Activated T-cell treated with anti-CD3 and anti-CD28 coated beads for 1 hour (primary cell): ENCODE results near the gene SNX27.
"Not testable (repeated sequence)": the region's sequence is repeated elsewhere in the genome, so short reads cannot be mapped to it uniquely, and the experiment has no call there.

ENCODE experiments used
- DNase-seq: peaks from one replicate; pipeline ENCODE4 v3.0.0-alpha.2; 2020; ENCODE audit warnings: low read depth

Gene SNX27

DNA sequence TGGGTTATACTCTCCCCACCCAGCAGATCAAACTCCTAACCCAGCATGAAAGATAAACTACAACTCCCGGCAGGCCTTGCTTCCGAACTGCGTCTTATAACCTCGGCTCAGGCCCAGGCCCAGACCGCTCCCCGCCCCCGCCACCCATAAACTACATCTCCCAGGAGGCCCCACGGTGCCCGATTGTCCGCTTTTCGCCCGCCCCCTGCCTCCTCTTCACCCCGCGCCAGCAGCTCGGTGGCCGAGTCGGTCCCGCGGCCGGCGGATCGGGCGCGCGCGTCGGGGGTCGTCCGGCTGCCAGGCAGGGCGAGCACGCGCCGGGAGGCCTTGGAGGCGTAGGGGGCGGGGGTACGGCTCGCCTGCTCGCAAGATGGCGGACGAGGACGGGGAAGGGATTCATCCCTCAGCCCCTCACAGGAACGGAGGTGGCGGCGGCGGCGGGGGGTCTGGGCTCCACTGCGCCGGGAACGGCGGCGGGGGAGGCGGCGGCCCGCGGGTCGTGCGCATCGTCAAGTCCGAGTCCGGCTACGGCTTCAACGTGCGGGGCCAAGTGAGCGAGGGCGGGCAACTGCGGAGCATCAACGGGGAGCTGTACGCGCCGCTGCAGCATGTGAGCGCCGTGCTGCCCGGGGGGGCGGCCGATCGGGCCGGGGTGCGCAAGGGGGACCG is at the start of gene SNX27:
SNX27 (plus strand) TSS at position 219 of the 669 bp plus-strand sequence; CDS start at position 371, 152 bp downstream.
- DNase-seq: peak; percentile 78

DNA sequence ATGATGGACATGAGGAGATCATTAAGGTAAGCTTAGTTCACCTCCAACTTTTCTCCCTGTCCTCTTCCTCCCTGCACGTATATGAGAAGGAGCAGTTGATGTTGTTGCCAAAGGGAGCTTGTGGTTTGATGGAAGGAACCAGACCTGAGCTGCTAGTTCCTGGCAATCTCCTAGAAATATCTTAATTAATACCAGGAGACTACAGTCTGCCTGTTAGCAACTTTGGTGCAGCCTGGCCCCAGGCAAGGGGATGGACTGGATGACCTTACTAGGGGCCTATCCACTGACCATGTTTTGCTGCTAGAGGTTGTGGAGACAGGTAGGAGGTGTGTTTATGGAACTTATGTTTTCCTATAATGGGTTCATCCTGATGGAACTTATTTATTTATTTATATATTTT is 49.2 kb upstream of the SNX27 start:
- DNase-seq: no peak

DNA sequence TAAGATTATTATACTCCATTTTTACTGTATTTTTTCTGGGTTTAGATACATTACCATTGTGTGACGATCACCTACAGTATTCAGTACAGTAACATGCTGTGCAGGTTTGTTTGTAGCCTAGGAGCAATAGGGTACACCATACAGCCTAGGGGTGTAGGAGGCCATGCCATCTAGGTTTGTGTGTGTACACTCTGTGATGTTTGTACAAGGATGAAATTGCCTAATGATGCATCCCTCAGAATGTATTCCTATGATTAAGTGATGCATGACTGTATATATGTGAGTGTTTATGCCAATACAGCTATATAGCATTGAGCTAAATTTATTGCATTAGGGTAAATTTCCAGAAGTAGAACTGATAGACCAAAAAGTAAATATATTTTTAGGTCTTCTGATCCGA is 48.5 kb upstream of the SNX27 start:
- no peak for DNase-seq

DNA sequence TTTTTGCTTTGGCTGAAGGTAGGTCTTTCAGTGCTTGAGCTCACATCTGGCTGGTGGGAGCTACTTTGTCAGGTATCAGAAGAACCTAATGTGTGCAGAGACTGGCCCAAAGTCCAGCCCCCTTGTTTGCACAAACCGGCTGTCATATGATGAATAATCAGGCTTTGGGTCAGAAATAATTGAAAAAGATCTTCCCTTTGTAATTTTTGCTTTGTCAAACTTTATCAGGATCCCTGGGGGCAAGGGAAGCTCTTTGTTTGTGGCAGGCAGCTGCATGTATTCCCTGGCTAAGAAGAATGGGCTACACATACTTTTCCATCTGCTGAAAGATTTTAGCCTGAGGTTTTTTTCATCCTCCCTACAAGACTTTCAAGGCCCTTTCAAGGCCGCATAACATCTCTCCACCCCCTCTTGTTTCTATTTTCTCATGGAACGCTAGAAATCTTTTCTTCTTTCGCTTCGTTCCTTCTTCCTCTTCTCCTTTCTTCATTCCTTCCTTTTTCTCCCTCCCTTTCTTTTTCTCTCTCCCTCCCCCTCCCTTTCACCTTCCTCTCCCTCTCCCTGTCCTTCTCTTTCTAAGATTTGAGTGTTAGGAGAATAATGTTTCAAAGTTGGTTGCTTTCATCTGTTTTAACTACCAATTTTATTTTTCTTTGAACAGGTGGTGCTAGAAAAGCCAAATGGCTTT is 46.2 kb upstream of the SNX27 start:
- no peak for DNase-seq

DNA sequence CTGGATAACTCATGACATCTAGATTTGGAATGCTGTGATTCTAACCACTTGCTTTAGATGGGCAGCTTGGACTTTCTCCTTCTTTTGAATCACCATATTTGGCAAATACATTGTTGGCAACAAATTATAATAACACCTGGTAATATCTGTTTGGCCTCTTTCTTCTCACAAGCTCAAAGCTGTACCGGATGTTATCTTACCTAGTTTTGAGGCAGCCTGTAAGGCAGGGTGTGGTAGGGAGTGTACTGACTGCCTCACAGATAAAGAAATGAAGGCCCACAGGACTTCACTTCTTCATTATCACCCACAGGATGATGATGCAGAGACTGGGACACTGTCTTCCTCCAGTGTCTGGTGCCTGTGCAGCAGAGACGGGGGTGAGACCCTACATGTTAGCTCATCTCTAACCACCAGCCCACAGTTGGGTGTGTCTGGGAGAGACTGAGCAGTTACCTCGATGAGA is 43.2 kb upstream of the SNX27 start:
- DNase-seq: no peak

DNA sequence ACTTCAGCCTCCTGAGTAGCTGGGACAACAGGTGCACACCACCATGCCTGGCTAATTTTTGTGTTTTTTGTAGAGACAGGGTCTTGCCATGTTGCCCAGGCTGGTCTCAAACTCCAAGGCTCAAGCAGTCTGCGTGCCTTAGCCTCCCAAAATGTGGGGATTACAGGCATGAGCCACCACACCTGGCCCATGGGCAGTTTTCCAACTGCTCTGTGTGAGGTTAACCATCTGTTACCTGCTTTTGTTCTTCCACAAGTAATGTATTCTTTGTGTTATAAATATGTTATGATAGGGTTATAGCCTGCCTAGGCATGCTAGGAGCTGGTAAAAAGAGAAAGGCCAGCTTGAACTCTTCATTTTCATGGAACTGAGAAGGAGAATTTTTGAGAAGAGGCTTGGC is 41.0 kb upstream of the SNX27 start:
- DNase-seq: no peak

DNA sequence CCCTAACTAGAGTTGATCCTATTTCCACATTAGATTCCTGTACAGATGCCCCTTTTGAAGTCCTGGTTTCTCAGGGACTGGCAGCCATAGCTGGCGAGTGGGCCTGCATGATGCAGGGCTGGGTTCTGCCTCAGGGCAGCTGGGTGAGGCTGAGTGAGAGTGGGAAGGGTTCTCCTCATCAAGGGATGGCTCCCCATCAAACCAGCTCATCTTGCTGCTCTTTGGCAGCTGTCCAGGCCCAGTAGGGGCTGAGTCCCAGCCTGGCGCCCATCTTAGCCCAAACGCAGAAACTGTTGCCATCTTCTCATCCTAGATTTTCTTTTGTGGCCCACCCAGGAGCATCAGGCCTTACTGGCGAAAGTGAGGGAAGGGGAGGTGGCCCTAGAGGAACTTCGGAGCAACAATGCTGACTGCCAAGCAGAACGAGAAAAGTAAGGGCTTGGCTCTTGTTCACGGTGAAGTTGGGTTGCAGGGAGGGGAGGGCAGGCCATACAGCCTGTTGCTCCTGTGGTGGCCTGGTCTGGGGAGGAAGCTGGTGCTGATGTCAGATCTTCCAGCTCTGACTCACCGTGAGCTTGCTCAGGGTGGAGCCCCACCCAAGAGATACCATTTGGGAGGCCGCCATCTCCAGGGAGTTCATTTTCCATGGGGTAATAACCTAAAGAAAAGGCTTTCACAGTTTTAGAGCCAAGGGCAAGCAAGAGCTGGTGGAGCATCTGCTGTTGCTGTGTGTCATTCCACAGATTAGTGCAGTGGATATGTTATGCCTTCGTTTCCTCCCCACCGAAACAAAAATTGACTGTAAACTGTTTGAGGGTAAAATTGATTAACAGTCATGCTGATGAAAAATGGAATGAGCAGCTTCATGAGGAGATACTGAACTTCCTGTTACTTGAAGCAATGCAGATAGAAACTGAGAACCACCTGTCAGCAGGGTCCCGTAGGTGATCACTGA is 37.0 kb upstream of the SNX27 start:
- DNase-seq: no peak

DNA sequence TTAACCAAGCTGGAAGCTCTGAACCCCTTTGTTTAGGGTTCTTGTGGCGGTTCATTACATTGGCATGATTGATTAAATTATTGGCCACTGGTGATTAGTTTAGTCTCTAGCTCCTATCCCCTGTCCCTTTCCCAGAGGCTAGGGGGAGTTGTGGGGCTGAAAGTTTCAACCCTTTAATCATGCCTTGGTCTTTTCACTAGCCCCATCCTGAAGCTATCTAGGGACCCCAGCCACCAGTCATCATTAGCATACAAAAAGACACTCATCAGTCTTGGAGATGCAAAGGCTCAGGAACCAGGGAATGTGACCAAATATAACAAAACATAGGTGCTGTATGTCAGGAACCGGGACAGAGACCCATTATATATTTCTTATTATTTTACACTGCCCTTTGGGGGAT is 34.7 kb upstream of the SNX27 start:
- no peak for DNase-seq

DNA sequence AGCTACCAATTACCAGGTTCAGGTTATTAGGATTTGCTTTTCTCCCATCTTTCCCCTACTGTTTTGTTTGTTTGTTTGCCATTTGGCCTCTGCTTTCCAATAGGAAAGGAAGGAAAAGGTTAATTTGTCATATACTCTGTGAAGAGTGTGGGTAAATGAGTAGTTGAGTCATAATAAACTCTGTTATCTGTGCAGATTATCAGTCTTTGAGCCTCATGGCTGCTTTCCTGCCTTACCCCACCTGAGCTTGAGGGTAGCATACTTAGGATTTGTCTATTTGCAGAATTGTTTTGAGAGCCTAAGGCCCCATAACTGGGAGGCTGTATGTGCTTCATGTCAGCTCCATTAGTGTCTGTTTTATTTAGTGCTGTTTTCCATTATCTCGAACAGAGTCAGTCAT is 32.9 kb upstream of the SNX27 start:
- DNase-seq: no peak

DNA sequence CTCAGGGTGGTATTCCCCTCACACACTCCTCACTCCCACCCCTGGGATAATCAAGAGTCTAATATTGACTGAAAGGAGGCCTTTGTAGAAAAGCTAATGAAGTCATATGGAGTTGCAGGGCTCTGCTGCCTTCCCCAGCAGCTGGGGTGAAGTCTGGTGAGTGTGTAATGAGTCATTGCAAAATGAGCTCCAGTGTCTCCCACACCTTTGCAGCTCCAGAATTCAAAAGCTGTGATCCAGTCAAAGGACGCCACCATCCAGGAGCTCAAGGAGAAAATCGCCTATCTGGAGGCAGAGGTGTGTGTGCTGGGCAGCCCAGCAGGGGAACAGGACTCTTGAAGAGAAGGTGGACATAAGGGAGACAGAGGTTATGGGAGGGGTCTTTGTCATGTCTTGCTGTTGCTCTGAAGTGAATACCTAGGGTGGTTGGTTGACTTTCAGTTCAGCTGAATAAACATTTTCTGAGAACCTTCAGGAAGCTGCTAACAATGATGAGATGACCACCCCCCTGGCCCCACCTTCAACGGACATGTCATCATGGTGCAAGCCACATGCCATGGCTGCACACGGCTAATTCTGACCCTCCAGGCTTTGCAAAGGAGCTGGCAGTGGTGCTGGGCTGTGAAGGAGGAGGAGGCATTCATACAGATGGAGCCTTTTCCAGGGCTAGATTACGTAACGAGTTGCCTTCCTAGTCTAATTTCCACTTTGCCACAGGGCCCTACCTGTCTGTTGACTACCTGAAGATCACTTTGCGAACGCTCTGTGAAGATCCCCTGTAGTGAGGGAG is 32.2 kb upstream of the SNX27 start:
- no peak for DNase-seq

DNA sequence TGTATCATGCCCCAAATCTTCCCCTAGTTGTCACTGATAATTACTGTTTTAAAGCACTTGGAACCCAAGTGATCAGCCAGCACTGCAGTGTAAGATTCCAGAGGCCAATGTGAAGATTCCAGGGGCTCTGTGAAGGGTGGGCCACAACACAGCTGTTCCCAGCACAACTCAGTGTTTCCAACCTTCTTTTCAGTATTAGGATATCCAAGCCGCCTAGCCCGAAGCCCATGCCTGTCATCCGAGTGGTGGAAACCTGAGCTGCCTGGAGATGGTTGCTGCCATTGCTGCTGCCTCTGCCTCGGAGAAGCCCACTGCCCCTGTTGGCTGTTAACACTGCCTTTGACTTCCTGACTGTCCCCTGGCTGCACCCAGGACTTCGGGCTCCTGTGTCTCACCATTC is 30.4 kb upstream of the SNX27 start:
- DNase-seq: no peak

DNA sequence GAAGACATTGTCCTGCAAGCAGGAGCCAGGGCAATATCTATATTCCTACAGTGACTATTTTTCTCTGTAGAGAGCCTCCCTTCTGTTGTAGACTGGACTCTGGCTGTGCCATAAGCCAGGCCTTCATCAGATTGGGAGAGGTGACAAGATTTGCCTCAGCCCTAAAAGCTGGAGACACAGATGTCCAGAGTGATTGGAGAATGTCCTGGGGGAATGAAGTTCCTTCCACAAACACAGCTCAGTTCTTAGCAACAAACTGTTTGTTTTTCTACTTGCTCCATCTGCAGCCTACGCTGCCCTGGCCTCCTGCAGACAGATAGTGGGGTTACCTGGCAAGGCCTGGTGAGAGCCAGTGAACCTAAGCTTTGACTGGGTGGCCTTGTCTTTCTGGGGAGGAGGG is 29.9 kb upstream of the SNX27 start:
- DNase-seq: no peak

DNA sequence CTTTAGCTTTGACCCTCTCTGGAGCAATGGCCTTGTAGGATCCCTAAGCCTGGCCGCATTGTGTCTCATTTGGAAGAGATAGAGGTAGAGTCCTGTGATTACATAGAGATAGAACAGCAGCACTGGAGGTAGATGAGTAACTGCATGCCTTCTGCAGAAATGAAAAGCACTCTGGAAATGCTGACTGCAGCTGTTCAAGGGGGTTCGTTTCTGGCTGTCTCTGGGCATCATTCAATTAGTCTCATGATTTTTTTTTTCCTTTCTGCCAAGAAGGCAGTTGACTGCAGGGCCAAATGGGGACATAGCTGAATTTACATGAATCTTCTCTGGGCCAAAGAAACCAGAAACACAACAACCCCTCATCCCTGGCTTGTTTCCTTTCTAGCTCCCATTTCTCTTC is 28.1 kb upstream of the SNX27 start:
- DNase-seq: no peak

DNA sequence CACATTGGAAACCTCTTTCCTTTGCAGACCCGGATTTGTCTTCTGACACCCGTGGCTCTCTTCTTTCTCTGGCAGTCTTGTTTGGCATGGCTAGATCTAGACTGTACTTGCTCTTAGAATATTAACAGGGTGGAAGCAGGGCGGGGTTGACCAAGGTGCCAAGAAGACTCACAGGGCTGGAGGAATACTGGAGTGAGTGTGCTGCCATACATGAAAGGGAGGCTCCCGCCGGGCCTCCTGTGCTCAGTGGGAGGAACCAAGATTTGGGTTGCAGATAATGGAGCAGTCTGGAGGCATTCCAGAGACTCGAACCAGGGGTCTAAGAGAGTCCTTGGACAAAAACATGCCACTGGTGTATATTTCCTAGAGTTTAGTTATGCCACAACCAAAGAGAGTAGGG is 27.6 kb upstream of the SNX27 start:
- DNase-seq: no peak

DNA sequence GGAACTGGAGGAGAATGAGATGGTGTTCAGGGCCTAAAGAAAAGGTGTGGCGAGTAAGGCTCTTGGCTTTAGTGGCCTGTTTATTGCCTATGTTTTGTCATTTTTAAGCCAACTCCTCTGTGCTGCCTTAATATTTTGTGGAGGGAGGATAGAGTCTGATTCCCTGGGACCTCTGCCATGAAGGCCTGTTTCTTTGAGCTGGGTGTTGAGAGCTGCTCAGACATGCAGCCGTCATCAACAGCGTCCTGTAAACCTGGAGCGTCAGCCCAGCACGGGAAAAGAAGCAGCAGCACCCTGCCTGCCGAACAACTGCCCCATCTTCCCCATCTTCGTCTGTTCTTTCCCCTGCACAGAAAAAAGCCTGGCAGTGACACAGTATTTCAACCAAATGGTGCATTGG is 27.1 kb upstream of the SNX27 start:
- no peak for DNase-seq

DNA sequence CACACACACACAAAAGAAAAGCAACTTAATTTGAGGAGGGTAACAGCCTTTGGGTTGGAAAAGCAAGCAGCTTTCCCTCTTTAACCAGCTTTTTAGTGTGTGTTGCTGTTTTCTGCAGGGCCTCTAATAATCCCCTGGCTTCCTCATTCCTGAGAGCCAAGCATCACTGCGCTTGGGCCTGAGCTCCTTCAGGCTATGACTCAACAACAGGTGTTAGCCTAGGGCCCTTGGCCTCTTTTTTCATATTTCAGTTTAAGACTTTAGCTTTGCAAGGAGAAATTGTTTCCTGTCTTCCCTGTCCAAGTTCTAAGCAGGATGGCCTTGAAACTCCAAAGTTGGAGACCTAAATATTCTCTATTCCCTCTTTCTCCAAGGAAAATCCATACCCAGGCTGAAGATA is 26.2 kb upstream of the SNX27 start:
- no peak for DNase-seq

DNA sequence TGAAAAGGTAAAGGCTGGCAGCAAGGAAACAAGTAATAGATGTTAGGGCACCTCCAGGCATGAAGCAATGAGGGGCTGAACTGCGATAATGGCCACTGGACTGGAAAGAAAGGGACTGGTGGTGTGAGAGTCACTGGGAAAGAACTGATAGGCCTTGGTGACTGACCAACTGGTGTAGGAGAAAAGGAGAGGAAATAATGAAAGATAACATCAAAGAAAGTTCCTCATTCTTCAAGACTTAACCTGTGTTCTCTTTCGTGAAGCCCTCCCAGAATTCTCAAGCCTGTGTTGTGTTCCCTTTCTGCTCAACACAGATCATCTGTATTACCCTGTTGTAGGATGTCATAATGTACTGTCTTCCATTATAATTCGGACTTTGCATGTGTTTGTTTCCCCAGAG is 20.9 kb upstream of the SNX27 start:
- no peak for DNase-seq

DNA sequence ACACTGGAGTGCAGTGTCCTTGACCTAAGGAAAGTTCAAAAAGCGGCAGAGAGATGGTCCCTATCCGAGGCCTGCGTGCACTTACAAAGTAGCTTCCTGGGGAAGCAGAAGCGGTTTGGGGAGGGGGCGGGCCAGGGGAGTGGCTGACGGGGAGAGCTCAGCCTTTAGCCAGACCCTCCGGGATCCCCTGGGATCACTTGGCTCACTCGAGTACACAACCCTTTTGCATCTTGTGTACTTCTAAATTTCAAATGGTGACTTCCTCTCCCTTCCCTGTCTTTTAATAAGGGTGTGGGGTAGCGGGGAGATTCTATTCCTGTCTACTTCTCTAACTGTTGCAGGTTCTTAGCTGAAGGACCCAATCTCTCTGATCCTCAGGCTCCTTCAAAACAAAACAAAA is 18.1 kb upstream of the SNX27 start:
- no peak for DNase-seq

DNA sequence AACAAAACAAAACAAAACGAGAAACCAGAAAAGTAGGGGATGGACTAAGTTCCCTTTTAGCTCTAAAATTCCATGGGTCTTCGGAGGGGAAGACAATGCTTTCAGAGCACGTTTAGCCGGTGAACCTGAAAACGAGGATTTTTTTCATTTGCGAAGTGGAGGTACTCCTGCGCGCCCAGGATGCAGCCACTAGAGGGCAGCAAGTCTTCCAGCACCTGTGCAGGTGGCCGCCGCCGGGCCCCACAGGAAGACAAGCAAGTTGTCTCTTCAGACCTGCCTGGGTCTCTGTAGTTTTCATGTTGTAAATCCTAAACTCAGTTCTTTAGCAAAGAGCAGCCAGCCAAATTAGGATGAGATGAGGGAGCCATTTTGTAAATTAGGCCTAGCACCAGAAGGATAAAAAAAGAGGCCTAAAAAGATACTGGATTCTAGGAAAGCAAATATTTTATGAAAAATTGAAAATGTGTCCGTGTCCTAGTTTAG is 17.7 kb upstream of the SNX27 start:
- peak; percentile 84 for DNase-seq

DNA sequence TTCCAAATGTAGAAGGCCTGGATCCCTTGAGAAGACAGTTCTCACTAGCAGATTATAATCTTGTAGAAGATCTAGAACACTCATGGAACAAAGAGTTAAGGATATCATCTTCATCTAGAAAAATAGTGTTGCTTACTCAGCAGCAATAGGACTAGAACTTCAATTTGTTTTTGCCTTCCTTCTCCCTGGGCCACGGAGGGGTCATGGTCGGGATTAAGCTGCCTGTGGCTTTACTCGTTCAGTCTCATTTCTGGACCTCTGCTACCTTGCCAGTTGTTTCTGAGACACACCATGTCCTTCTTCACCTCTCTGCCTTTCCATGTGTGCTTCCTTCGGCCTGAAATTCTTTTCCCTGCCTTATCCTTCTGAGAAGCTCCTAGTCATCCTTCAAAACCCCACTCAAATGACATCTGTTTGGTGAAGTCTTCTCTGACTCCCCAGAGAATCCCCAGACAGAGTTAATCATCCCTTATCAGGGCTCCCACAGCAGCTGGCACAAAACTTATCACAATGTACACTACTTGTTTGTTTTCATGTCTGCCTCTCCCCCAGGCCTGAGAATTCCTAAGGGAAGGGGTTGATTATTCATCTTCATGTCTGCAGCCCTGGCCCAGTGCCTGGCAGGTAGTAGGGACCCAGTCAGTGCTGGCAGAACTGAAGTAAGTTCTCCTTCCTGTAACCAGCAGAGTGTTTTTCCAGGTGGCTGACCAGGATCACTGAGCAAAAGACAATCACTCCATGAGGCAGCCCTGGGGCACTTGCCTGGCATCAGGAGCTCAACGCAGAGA is 15.5 kb upstream of the SNX27 start:
- DNase-seq: no peak

DNA sequence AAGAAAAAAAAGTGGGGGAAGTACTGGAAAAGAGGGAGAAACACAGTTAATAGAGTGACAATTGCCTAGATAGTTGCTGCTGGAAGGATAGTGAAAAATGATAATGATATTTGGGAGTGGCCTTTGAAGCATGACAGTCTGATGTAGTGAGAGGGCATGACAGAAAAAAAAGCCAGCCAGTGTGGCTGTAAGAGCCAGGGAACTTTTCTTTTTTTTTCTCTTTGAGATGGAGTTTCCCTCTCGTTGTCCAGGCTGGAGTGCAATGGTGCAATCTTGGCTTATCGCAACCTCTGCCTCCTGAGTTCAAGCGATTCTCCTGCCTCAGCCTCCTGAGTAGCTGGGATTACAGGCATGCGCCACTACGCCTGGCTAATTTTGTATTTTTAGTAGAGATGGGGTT is 9.3 kb upstream of the SNX27 start:
- DNase-seq: not testable (repeated sequence)
